Fibroblast of the aortic adventitia (primary cell): ENCODE results near the gene ZBTB34. TPM values are rescaled to one million over a fixed set of nuclear protein-coding genes. Genes with fewer than 3 reads are reported as not detected.
"Not testable (repeated sequence)": the region's sequence is repeated elsewhere in the genome, so short reads cannot be mapped to it uniquely, and the experiment has no call there.

Experiments used
- DNase-seq: peaks from one replicate; pipeline ENCODE4 v3.0.0-alpha.2; 2010; ENCODE audit warnings: low read depth
- H3K4me3 ChIP-seq: 2 replicates; pipeline ENCODE4 v1.5.1; 2011; ENCODE audit warnings: low read depth, mild to moderate bottlenecking, control low read depth, low read length, moderate library complexity
- total RNA-seq: library from RNA; depleted of rRNA; stranded (reverse); fragments of >200 nt; gene quantifications from 2 replicates; pipeline ENCODE4 v1.2.3, GENCODE V29; 2012; ENCODE audit warnings: low replicate concordance
- TF ChIP-seq, protein P1 (sequence below): IDR thresholded peaks from 2 replicates; pipeline ENCODE4 v1.5.1; 2011; ENCODE audit warnings: mild to moderate bottlenecking, low read length, control low read depth, inconsistent platforms; ENCODE audit not compliant: insufficient read depth

The ZBTB34 gene, protein sequence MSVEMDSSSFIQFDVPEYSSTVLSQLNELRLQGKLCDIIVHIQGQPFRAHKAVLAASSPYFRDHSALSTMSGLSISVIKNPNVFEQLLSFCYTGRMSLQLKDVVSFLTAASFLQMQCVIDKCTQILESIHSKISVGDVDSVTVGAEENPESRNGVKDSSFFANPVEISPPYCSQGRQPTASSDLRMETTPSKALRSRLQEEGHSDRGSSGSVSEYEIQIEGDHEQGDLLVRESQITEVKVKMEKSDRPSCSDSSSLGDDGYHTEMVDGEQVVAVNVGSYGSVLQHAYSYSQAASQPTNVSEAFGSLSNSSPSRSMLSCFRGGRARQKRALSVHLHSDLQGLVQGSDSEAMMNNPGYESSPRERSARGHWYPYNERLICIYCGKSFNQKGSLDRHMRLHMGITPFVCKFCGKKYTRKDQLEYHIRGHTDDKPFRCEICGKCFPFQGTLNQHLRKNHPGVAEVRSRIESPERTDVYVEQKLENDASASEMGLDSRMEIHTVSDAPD
- 7.3 and 8.8 TPM in 2 replicates for total RNA-seq

DNA sequence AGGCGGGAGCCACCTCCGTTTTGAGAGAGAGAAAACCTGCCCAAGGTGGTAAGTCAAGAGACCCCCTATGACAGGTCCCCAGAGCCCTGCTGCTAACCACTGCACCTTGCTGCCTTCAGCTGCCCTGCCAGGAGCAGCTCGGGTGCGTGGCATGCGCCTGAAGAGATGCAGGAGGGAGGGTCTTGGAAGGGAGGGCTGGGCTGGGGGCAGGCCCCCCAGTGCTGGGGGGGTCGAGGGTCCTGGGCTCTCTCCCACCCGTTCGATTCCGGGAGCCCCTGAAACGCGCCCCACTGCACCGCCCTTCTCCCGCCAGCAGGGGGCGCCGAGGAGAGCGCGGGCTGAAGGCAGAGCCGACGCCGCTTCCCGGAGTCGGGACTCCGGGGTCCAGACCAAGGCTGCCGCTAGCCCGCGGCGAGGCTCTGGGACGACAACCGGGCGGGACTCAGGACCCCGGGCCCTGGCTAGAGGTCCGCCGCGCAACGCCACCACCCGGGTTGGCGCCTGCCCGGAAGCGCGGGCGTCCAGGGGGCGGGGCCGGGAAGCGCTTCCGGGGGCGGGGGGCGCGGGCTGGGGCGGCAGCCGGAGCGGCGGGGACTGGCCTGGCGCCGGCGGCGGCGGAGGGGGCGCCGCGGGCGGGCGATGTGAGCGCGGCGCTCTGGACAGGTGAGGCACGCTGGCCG lies at the start of gene ZBTB34:
TSS of gene ZBTB34 (plus strand) at position 563 of the 680 bp plus-strand sequence. CDS start 18,761 bp downstream, outside the sequence.
- TF ChIP-seq, protein P1, sequence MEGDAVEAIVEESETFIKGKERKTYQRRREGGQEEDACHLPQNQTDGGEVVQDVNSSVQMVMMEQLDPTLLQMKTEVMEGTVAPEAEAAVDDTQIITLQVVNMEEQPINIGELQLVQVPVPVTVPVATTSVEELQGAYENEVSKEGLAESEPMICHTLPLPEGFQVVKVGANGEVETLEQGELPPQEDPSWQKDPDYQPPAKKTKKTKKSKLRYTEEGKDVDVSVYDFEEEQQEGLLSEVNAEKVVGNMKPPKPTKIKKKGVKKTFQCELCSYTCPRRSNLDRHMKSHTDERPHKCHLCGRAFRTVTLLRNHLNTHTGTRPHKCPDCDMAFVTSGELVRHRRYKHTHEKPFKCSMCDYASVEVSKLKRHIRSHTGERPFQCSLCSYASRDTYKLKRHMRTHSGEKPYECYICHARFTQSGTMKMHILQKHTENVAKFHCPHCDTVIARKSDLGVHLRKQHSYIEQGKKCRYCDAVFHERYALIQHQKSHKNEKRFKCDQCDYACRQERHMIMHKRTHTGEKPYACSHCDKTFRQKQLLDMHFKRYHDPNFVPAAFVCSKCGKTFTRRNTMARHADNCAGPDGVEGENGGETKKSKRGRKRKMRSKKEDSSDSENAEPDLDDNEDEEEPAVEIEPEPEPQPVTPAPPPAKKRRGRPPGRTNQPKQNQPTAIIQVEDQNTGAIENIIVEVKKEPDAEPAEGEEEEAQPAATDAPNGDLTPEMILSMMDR, result peak; percentile 97
- DNase-seq, result peak; percentile 34
- H3K4me3 ChIP-seq, result peak within 1 kb of the TSS; percentile 90

DNA sequence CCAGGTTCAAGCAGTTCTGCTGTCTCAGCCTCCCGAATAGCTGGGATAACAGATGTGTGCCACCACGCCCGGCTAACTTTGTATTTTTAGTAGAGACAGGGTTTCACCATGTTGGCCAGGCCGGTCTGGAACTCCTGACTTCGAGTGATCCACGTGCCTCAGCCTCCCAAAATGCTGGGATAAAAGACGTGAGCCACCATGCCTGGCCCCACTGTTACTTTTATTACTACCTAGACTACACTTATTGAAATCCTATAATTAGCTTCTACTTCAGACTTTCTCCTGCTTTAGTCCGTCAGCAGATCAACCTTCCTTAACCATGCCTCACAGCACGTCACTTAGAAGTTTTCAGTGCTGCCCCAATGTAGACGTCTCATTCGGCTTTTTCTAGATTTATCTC lies 47.4 kb upstream of the ZBTB34 start:
- no peak for DNase-seq
- TF ChIP-seq, protein P1, result no peak
- no peak overlapping the region for H3K4me3 ChIP-seq

DNA sequence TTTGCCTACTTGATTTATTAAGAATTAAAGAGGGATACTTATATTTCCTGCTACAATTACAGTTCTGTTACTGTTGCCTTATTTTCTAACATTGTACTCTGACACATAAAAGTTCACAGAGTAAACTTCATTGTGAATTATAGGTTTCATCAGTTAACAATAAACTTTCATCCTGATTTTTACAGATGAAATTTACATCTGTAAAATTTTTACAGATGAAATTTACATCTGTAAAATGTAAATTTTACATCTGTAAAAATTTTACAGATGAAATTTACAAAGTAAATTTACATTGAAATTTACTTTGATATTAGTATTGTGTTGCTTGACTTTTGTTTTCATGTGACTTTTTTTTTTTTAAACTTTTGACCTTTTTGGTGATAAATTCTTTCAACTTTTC lies 46.3 kb upstream of the ZBTB34 start:
- DNase-seq, result no peak

DNA sequence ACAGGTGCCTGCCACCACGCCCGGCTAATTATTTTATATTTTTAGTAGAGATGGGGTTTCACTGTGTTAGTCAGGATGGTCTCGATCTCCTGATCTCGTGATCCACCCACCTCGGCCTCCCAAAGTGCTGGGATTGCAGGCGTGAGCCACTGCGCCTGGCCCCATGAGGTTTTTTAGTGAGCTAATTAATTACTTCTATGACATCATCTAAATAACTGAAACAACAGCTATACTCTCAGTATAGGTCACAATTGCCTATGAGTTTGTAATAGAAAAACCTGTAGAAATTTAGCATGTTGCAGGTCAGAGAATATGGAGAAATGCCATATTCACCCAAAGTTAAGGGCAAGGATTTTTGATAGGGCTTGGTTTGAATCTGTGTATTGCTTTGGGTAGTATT lies 42.8 kb upstream of the ZBTB34 start:
- not testable (repeated sequence) for H3K4me3 ChIP-seq, DNase-seq

More for the DNA sequence above, 46.3 kb upstream of the ZBTB34 start:
- TF ChIP-seq, protein P1, result no peak
- no peak overlapping the region for H3K4me3 ChIP-seq

DNA sequence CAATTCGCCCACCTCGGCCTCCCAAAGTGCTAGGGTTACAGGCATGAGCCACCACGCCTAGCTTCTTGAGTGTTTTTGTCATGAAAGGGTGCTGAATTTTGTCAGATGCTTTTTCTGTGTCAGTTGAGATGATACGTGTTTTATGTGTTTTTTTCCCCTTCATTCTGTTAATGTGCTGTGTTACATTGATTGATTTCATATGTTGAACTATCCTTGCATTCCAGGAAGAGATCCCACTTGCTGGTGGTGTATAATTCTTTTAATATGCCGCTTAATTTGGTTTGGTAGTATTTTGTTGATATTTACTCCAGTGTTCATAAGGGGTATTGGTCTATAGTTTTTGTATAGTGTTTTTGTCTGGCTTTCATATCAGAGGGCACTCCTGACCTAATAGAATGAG lies 42.0 kb upstream of the ZBTB34 start:
- TF ChIP-seq, protein P1, result no peak
- H3K4me3 ChIP-seq, result no peak overlapping the region
- DNase-seq, result no peak

DNA sequence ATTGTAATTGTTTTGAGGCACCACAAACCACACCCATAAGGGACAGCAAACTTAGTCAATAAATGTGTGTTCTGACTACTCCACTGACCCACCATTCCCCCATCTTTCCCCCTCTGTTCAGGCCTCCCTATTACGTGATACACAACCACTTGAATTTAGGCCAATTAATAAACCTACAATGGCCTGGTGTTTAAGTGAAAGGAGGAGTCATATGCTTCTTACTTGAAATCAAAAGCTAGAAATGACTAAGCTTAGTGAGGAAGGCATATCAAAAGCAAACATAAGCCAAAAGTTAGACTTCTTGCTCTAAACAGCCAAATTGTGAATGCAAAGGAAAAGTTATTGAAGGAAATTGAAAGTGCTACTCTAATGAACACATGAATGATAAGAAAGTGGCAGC lies 41.0 kb upstream of the ZBTB34 start:
- no peak for DNase-seq
- no peak overlapping the region for H3K4me3 ChIP-seq
- TF ChIP-seq, protein P1, result no peak

DNA sequence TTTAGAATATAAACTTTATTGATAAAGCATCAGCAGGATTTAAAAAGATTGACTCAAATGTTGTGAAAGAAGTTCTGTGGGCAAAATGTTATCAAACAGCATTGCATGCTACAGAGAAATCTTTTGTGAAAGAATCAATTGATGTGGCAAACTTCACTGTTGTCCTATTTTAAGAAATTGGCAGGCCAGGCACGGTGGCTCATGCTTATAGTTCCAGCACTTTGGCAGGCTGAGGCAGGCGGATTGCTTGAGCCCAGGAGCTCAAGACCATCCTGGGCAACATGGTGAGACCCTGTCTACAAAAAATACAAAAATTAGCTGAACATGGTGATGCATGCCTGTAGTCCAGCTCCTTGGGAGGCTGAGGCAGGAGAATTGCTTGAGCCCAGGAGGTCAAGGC lies 38.2 kb upstream of the ZBTB34 start:
- no peak overlapping the region for H3K4me3 ChIP-seq
- TF ChIP-seq, protein P1, result no peak
- DNase-seq, result no peak
